Glomerular visceral epithelial cell (primary cell): ENCODE measurements around the gene SPINT2.
"Not testable (repeated sequence)": the region's sequence is repeated elsewhere in the genome, so short reads cannot be mapped to it uniquely, and the experiment has no call there.

Experiments
- DNase-seq: peaks from one replicate; pipeline ENCODE4 v3.0.0-alpha.2; 2016; ENCODE audit errors: extremely low spot score

Gene SPINT2

DNA sequence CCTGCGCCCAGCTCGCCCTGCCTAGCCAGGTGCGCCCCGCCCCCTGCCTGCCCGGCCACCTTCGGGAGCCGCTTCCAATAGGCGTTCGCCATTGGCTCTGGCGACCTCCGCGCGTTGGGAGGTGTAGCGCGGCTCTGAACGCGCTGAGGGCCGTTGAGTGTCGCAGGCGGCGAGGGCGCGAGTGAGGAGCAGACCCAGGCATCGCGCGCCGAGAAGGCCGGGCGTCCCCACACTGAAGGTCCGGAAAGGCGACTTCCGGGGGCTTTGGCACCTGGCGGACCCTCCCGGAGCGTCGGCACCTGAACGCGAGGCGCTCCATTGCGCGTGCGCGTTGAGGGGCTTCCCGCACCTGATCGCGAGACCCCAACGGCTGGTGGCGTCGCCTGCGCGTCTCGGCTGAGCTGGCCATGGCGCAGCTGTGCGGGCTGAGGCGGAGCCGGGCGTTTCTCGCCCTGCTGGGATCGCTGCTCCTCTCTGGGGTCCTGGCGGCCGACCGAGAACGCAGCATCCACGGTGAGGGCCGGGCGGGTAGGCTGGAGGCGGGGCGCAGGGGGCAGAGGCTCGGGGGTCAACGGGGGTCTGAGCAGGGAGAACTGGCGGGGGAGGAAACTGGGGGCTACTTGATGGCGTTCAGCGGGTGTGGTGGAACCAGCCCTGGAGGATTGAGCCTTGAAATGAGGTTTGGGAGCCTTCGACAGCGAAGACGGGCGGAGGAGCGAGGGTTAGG lies at the start of gene SPINT2:
Gene SPINT2 (plus strand): TSS at position 88 of the 727 bp plus-strand sequence. CDS start 320 bp downstream, at position 408.
- peak; percentile 50 for DNase-seq

DNA sequence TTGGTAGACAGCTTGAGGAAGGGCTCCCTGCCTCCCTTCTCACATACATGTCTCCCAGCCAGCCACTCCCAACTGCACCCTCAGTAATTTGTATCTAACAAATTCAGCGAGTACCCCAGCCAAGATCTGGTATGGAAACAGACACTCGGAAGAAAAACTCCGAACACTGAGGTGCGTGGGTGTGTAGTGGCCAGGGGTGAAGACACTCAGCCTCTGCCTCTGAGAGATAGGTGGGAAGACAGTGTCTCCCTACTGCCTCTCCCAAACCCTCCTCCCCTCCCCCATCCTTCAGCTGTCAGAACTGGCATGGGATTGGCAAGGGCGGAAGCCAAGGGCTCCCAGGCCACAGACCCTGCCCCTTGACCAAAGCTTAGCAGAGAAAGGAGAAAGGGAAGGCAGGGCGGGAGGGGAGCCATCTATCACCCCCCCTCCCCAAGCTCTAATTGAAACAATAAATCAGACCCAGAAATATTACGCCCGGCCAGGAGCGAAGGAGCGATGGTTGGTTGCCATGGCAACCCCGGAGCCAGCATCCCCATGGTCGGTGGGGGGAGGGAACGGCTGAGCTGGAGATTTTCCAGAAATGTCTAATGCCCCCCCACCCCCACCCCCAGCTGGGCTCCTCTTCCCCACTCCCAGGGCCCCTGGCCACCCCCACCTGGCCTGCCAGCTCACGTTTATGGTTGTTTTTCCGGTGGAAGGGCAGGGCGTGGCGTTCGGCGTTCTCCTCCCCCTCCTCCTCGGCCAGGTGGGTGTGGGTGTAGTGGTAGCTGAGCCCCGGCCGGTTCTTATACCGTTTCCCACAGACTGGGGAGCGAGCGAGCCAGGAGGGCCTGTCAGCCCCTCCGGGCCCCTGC lies 47.4 kb upstream of the SPINT2 start:
- DNase-seq: no peak

DNA sequence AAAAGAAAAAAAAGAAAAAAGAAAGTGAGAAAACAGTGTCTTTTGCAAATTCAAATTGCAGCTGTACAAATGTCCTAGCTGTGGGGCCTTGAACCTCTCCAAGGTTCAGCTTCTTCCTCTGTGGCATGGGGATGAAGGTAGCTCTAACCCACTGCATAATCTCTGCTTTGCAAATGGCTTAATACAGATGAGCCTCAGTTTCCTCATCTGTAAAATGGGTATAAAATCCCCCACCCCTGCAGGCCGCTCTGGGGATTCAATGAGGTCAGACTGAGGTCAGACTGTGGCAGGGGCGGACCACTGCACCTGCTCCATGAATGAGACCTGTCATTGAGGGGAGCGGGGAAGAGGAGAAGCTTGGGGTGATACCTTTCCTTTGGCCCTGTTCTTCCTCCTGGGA lies 46.2 kb upstream of the SPINT2 start:
- DNase-seq: no peak

GRCh38 chr19:38219221-38219620 lies 45.2 kb upstream of the SPINT2 start:
- DNase-seq: no peak

DNA sequence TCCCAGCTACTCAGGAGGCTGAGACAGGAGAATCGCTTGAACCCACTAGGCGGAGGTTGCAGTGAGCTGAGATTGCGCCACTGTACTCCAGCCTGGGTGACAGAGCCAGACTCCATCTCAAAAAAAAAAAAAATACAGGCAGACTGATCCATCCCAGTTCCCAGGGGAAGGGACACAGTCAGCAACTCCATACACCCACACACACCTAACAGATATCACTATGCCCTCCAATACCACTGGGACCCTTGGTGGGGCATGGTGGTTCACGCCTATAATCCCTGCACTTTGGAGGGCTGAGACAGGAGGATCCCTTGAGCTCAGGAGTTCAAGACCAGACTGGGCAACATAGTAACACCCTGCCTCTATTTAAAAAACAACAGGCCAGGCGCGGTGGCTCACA lies 43.0 kb upstream of the SPINT2 start:
- no peak for DNase-seq

DNA sequence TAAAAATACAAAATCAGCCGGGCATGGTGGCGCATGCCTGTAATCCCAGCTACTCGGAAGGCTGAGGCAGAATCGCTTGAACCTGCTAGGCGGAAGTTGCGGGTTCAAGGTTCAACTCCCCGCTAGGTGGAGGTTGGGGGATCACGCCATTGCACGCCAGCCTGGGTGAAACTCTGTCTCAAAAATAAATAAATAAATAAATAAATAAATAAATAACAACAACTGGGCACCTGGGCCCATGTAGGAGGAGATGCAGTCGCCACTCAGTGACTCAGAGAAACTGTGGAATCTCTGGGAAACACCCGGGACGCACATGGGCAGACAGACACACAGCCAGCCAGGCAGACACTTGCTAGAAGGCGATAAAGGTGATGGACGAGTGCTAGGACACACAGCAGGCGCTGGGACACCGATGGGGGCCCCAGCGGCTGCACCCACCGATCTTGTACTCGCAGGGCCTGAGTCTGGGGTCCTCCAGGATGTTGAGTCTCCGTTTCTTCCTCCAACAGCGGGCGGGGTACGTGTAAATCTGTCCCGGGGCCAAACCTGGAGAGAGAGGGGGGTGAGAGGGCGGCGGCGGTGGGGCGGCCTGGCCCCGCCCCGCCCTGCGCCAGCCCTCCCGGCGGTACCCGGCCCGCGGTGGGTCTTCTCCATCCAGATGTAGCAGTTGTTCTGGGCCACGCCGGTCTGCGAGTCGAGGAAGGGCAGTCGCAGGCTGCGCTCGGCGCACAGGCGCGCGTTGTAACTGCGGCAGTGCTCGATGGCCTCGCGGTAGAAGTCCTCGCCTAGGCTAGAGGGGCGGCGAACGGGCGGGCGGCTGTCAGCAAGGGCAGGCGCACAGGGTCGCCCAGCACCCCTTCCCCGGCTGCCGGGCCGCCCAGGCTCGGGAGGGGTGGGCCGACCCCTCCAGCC lies 42.2 kb upstream of the SPINT2 start:
- DNase-seq: no peak

DNA sequence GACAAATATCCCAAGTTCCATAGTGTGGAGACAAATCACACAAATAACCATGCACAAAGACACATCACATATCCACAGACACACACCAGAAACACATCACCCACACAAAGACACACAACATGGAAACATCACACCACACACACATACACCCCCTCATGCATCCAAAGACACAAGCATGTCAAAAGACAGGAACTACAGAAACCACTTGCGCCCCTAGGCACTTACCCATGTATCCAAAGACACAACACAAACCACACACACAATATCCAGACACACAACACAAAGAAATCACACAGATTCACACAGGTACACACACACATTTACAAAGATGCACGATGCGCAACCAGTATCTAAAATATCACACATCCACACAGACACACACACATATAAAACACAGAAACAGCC lies 41.3 kb upstream of the SPINT2 start:
- no peak for DNase-seq

DNA sequence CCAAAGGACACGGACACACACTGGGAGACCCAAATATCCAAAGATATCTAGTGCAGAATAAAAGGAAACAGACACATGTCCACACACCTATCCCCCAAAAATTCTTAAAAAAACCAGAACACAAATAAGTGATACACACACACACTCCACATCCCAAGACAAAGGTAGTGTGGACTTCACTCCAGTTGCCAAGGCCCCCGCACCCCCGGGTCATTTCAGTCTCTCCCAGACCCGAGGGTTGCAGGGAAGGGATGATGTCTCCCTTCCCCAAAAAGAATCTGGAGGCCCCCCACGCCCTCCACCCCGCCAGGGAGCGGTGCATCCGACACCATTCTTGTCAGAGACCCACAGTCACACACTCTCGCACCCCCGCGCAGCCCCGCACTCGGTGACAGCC lies 40.8 kb upstream of the SPINT2 start:
- DNase-seq: no peak

DNA sequence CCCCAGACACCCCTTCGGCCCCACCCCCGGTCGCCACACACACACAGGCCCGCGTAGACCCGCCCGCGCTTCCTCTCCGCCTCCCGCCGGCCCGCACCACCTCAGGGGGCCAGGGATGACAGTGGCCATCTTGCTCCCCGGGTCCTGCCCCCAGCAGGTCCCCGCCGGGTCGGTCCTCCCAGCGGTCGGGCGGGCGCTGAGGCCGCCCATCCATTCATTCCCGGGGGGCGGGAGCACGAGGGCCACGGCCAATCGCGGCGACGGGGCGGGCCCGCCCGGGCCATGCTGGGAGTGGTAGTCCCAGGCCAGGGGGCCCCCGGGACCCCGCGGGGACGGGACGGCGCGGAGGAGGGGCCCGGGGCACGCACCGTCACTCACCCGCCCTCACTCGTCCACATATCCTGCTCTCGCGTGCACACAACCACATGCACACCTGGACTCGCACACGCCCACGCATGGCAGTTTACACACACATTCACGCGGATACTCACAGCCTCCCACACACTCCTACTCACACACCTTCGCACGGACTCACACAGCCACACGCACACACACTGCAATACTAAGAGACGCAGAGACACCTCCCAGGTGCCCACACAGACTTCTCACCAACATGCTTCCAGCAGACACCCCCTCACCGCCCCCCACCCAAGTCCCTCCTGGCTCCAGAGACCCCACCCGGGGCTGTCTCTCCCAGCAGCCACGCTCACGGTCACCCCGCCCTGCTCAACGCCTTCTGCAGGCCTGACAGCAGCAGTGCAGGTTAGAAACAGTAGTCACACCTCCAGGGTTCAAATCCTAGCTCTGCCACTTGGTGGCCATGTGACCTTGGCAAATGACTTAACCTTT lies 40.1 kb upstream of the SPINT2 start, which contains the start of gene DPF1:
Gene DPF1 (minus strand): TSS at position 209 of the 849 bp plus-strand sequence. CDS start 80 bp downstream, at position 129.
- DNase-seq: peak; percentile 84

GRCh38 chr19:38224863-38225218 lies 39.5 kb upstream of the SPINT2 start:
- not testable (repeated sequence) for DNase-seq

- DNase-seq: no peak
These were observed 36.9 kb upstream of the SPINT2 start for GRCh38 chr19:38227287-38228004.

- DNase-seq: no peak
These were observed 36.4 kb upstream of the SPINT2 start for GRCh38 chr19:38228005-38228377.

GRCh38 chr19:38228491-38229439 lies 35.6 kb upstream of the SPINT2 start:
- no peak for DNase-seq

DNA sequence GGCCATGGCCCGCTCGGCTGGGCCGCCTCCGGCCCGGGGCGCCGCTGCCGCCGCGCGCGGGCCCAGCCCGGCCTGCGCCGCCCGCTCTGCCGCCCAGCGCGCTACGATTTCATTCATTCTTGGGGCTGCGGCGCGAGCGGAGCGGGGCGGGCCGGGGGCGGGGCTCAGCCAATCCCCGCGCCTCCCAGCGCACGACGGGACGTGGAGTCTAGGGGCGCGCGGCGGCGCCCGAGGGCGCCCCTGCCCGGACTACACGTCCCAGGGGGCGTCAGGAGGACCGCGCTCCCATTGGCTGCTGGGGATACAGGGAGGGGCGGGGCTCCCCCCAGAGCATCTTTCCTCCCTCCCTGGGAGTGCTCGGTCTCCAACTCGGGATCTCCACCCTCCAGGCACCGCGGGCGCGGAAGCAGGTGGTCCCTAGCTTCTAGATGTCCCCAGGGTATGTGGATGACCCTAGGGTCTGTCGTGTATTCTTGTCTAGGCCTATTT lies 34.7 kb upstream of the SPINT2 start:
- peak; percentile 83 for DNase-seq

- not testable (repeated sequence) for DNase-seq
These were observed 33.8 kb upstream of the SPINT2 start for GRCh38 chr19:38230506-38231133.

- no peak for DNase-seq
These were observed 32.5 kb upstream of the SPINT2 start for GRCh38 chr19:38231918-38232317.

GRCh38 chr19:38233740-38234251 lies 30.6 kb upstream of the SPINT2 start:
- peak; percentile 72 for DNase-seq

DNA sequence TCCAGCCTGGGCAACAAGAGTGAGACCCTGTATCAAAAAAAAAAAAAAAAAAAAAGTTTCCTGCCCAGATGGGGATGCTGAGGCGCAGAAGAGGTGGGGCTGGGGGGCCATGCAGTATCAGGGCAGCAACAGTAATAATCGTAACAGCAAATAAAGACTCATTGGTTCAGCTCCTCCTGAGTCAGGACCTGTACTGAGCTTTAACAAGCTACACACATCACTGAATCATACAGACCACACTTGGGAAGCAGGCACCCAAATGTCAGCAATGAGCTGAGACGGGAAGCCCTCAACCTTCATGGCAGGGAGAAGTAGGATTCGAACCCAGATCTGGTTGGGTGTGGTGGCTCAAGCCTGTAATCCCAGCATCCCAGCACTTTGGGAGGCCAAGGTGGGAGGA lies 29.8 kb upstream of the SPINT2 start:
- no peak for DNase-seq
